ENCODE measurements around the gene GSDME.

GRCh38 chr7:24704311-24704710 is 53.0 kb downstream of the GSDME start:
- TF ChIP-seq EZH2 (IDR thresholded peaks at IDR 0.05) (no peak), FOXP2 (optimal IDR thresholded peaks at IDR 0.05; ENCODE audit: control extremely low read depth, extremely low read length, insufficient read depth) (no peak)

All from SK-N-MC (cell line).